GM12878 (cell line): ENCODE data around the gene TUBB. TPM values are rescaled to one million over a fixed set of nuclear protein-coding genes. Genes with fewer than 3 reads are reported as not detected.

Source experiments
- CBX3 ChIP-seq: fragments of 200-600 bp; sonication (generic); IDR thresholded peaks from 2 replicates; pipeline ENCODE4 v1.6.1; 2016; ENCODE audit warnings: low read depth, borderline replicate concordance
- CBX5 ChIP-seq: sonication (generic); IDR thresholded peaks from 2 replicates; pipeline ENCODE4 v1.6.1; 2016; ENCODE audit warnings: low read depth, moderate library complexity, mild to moderate bottlenecking, inconsistent platforms
- CHD1 ChIP-seq: IDR thresholded peaks from 2 replicates; pipeline ENCODE4 v1.6.1; 2012; ENCODE audit warnings: low read depth, low read length, improper control_type of control experiment
- CHD2 ChIP-seq: IDR thresholded peaks from 2 replicates; pipeline ENCODE4 v1.6.1; 2011; ENCODE audit warnings: low read depth, low read length, improper control_type of control experiment, borderline replicate concordance
- CHD4 ChIP-seq: fragments of 200-600 bp; sonication (generic); IDR thresholded peaks from 2 replicates; pipeline ENCODE4 v1.6.1; 2016; ENCODE audit warnings: mild to moderate bottlenecking
- EP300 ChIP-seq, 2 experiments: fragments of 150-350 bp in 1 of 2; IDR thresholded peaks; 2 replicates each; pipeline ENCODE4 v1.6.1; 2011 to 2012; ENCODE audit warnings: low read depth in 2 of 2, low read length in 2 of 2, borderline replicate concordance in 1 of 2, improper control_type of control experiment in 1 of 2, inconsistent platforms in 1 of 2; ENCODE audit not compliant: control insufficient read depth in 1 of 2
- FOXM1 ChIP-seq: IDR thresholded peaks from 2 replicates; pipeline ENCODE4 v1.6.1; 2012; ENCODE audit warnings: low read depth, mild to moderate bottlenecking, inconsistent platforms, low read length, moderate library complexity
- HCFC1 ChIP-seq: fragments of 150-350 bp; IDR thresholded peaks from 2 replicates; pipeline ENCODE4 v1.6.1; 2014; ENCODE audit warnings: low read length
- IRF4 ChIP-seq: IDR thresholded peaks from 2 replicates; pipeline ENCODE4 v1.6.1; 2011; ENCODE audit warnings: low read depth, low read length
- KAT2A ChIP-seq: conservative IDR thresholded peaks from 2 replicates; pipeline ENCODE4 v1.6.1; 2011; ENCODE audit warnings: low read depth, low read length; ENCODE audit not compliant: control insufficient read depth
- KLF5 ChIP-seq: fragments of 450-650 bp; IDR thresholded peaks from 2 replicates; pipeline ENCODE4 v1.6.1; 2014; ENCODE audit warnings: mild to moderate bottlenecking; ENCODE audit not compliant: partially characterized antibody
- MEF2B ChIP-seq: fragments of 450-650 bp; IDR thresholded peaks from 2 replicates; pipeline ENCODE4 v1.6.1; 2018; ENCODE audit warnings: mild to moderate bottlenecking, moderate library complexity; ENCODE audit not compliant: partially characterized antibody, poor library complexity, severe bottlenecking
- NFIC ChIP-seq: IDR thresholded peaks from 2 replicates; pipeline ENCODE4 v1.6.1; 2012; ENCODE audit warnings: low read depth, mild to moderate bottlenecking, inconsistent platforms, low read length, moderate library complexity
- PML ChIP-seq: IDR thresholded peaks from 2 replicates; pipeline ENCODE4 v1.6.1; 2012; ENCODE audit warnings: low read length, inconsistent platforms
- POLR2A ChIP-seq: IDR thresholded peaks from 2 replicates; pipeline ENCODE4 v1.6.1; 2011; ENCODE audit warnings: low read depth, mild to moderate bottlenecking, low read length
- RAD21 ChIP-seq: IDR thresholded peaks from 2 replicates; pipeline ENCODE4 v1.6.1; 2011; ENCODE audit warnings: mild to moderate bottlenecking, low read depth, low read length, moderate library complexity; ENCODE audit not compliant: insufficient read depth
- RB1 ChIP-seq: fragments of 450-650 bp; formaldehyde crosslinking; IDR thresholded peaks from 2 replicates; pipeline ENCODE4 v1.6.1; 2017; ENCODE audit warnings: mild to moderate bottlenecking, borderline replicate concordance
- RCOR1 ChIP-seq: conservative IDR thresholded peaks from 2 replicates; pipeline ENCODE4 v1.6.1; 2012; ENCODE audit warnings: low read depth, low read length, improper control_type of control experiment
- RELA ChIP-seq: fragments of 450-650 bp; IDR thresholded peaks from 2 replicates; pipeline ENCODE4 v1.8.0; 2014; ENCODE audit warnings: borderline replicate concordance; ENCODE audit not compliant: partially characterized antibody
- SIN3A ChIP-seq: IDR thresholded peaks from 2 replicates; pipeline ENCODE4 v1.6.1; 2012; ENCODE audit warnings: low read depth, low read length, improper control_type of control experiment
- SMAD5 ChIP-seq: IDR thresholded peaks from 2 replicates; pipeline ENCODE4 v1.6.1; 2016; ENCODE audit warnings: antibody characterized with exemption, low read depth
- SMC3 ChIP-seq: IDR thresholded peaks from 2 replicates; pipeline ENCODE4 v1.6.1; 2011; ENCODE audit warnings: low read length, improper control_type of control experiment, borderline replicate concordance
- STAT1 ChIP-seq: fragments of 450-650 bp; conservative IDR thresholded peaks from 2 replicates; pipeline ENCODE4 v1.6.1; 2014; ENCODE audit warnings: antibody characterized with exemption, mild to moderate bottlenecking
- TCF3 ChIP-seq: IDR thresholded peaks from 2 replicates; pipeline ENCODE4 v1.6.1; 2012; ENCODE audit warnings: low read depth, mild to moderate bottlenecking, low read length, borderline replicate concordance; ENCODE audit not compliant: insufficient read depth
- WRNIP1 ChIP-seq: IDR thresholded peaks from 2 replicates; pipeline ENCODE4 v1.6.1; 2011; ENCODE audit warnings: low read depth, low read length, improper control_type of control experiment, borderline replicate concordance
- ZBED1 ChIP-seq: IDR thresholded peaks from 2 replicates; pipeline ENCODE4 v1.6.1; 2016; ENCODE audit warnings: borderline replicate concordance
- ZNF622 ChIP-seq: fragments of 450-650 bp; IDR thresholded peaks from 2 replicates; pipeline ENCODE4 v1.6.1; 2017; ENCODE audit warnings: mild to moderate bottlenecking, inconsistent platforms
- polyA plus RNA-seq, 11 experiments: library from polyadenylated mRNA; depleted of rRNA in 4 of 11; unstranded in 6 of 11; stranded (reverse) in 5 of 11; fragments of >200 nt; fragmentation: Nextera tagmentation in 4 of 11; fragmentation: Illumina TruSeq in 1 of 11; extraction: Ambion mirVana in 4 of 11; extraction: Trizol in 1 of 11; gene quantifications; 1 replicate in 1 of 11; 2 replicates in 10 of 11; pipeline versions ENCODE4 v1.2.1 to v1.2.3, GENCODE V29; 2011 to 2016; ENCODE audit warnings: inconsistent platforms in 2 of 11, missing spikeins in 2 of 11, low read depth in 1 of 11
- total RNA-seq, 4 experiments: library from RNA; depleted of rRNA in 3 of 4; stranded (reverse); fragments of >200 nt in 3 of 4; fragmentation: Illumina TruSeq in 1 of 4; extraction: Trizol in 1 of 4; gene quantifications; 2 replicates each; pipeline versions ENCODE4 v1.2.1 to v1.2.3, GENCODE V29; 2013 to 2021
- TF ChIP-seq, protein P1 (sequence below): fragments of 450-650 bp; IDR thresholded peaks from 2 replicates; pipeline ENCODE4 v1.6.1; 2017; ENCODE audit warnings: antibody characterized with exemption, mild to moderate bottlenecking, moderate library complexity
- TF ChIP-seq, protein P2 (sequence below): fragments of 450-650 bp; IDR thresholded peaks from 2 replicates; pipeline ENCODE4 v1.6.1; 2017; ENCODE audit warnings: borderline replicate concordance

The TUBB gene
- total and polyA plus RNA-seq, 10 of the 15 experiments (the other 5 are each of a cell fraction or from before 2014, with no cell fraction given), result 1,039 to 3,052 (median 1,656) TPM

DNA sequence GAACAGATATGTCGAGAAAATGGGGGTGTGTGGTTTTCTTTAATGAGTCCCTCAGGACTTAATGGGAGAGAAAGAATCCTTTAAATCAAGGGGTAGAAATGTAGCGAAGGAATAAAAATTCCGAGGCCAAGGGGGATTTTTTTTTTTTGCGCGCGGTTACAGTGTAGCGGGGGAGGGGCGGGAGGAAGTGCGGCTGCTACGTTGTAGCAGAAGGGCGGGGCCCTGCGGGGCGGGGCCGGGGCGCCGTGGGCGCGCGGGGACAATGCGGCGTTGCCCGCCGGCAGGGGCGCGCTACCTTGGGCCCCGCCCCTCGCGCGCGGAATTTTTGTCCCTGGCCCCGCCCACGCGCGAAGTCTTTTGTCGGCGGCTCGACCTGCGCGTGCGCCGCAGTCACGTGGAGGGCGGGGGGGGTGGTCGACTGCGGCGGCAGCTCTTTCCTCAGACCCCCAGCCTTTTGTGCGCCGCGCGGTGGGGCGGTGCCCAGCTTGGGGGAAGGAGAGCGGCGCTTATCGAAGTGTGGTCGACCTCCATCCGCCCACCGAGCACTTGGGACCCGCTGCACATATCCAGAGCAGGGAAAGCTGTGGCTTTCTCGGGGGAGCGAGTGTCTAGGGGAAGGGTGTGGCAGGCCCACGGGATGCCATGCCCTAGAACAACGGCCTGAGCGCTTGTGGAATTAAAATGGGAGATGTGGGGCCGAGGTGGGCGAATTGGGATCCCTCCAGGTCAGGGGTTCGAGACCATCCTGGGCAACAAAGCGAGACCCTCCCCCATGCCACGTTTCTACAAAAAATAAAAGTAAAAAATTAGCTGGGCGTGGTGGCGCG is 1.3 kb downstream of the TUBB start (continued):
- TF ChIP-seq, protein P1, sequence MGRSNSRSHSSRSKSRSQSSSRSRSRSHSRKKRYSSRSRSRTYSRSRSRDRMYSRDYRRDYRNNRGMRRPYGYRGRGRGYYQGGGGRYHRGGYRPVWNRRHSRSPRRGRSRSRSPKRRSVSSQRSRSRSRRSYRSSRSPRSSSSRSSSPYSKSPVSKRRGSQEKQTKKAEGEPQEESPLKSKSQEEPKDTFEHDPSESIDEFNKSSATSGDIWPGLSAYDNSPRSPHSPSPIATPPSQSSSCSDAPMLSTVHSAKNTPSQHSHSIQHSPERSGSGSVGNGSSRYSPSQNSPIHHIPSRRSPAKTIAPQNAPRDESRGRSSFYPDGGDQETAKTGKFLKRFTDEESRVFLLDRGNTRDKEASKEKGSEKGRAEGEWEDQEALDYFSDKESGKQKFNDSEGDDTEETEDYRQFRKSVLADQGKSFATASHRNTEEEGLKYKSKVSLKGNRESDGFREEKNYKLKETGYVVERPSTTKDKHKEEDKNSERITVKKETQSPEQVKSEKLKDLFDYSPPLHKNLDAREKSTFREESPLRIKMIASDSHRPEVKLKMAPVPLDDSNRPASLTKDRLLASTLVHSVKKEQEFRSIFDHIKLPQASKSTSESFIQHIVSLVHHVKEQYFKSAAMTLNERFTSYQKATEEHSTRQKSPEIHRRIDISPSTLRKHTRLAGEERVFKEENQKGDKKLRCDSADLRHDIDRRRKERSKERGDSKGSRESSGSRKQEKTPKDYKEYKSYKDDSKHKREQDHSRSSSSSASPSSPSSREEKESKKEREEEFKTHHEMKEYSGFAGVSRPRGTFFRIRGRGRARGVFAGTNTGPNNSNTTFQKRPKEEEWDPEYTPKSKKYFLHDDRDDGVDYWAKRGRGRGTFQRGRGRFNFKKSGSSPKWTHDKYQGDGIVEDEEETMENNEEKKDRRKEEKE, result no peak; the same call in 1 of the 2 replicates
- TF ChIP-seq SIN3A (peak; percentile 75), ZBED1 (peak; percentile 14; the same call in 1 of the 2 replicates), ZNF622 (no peak), RB1 (0 out of 2 replicates have a peak, but pooled peaks have one; percentile 51), RAD21 (no peak), SMAD5 (peak; percentile 22; the same call in 1 of the 2 replicates), WRNIP1 (no peak), MEF2B (no peak), SMC3 (0 out of 2 replicates have a peak, but pooled peaks have one; percentile 4), CHD2 (peak; percentile 87), TCF3 (0 out of 2 replicates have a peak, but pooled peaks have one; percentile 3), STAT1 (no peak), KAT2A (no peak), RCOR1 (no peak), FOXM1 (no peak), CBX5 (no peak), NFIC (no peak), IRF4 (no peak), POLR2A (peak; percentile 85), RELA (peak; percentile 45), PML (no peak), CHD1 (0 out of 2 replicates have a peak, but pooled peaks have one; percentile 29), CHD4 (no peak), HCFC1 (no peak; the same call in 1 of the 2 replicates), KLF5 (peak; percentile 37), CBX3 (no peak), EP300 (IDR thresholded peaks at IDR 0.05; ENCODE audit: borderline replicate concordance in 1 of 2, control insufficient read depth in 1 of 2, low read depth in 2 of 2, low read length in 2 of 2) (no peak)
- TF ChIP-seq, protein P2, sequence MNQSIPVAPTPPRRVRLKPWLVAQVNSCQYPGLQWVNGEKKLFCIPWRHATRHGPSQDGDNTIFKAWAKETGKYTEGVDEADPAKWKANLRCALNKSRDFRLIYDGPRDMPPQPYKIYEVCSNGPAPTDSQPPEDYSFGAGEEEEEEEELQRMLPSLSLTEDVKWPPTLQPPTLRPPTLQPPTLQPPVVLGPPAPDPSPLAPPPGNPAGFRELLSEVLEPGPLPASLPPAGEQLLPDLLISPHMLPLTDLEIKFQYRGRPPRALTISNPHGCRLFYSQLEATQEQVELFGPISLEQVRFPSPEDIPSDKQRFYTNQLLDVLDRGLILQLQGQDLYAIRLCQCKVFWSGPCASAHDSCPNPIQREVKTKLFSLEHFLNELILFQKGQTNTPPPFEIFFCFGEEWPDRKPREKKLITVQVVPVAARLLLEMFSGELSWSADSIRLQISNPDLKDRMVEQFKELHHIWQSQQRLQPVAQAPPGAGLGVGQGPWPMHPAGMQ, result no peak
